Common myeloid progenitor, CD34-positive (primary cell): ENCODE measurements around the gene CALB2.
A peak's percentile ranks its signal among the peaks of the same experiment; 100 is the strongest.

ENCODE experiments used
- CTCF ChIA-PET: fragments of 350-600 bp; sonication (Branson Sonifier 250); formaldehyde crosslinking; loops from one replicate; lab custom pipeline; 2021; ENCODE audit warnings: antibody characterized with exemption; lab: Charles Lee
- POLR2A ChIA-PET: fragments of 350-600 bp; sonication (Branson Sonifier 250); formaldehyde crosslinking; loops from one replicate; lab custom pipeline; 2021; ENCODE audit warnings: antibody characterized with exemption; lab: Charles Lee
- DNase-seq, 3 donors: peaks; one replicate each; pipeline versions ENCODE4 v3.0.0 to v3.0.0-alpha.2; 2013
- H3K27ac ChIP-seq, 2 experiments: 1 replicate in 1 of 2; 2 replicates in 1 of 2; pipeline ENCODE4 v1.7.0; 2013; ENCODE audit warnings: inconsistent platforms in 2 of 2, low read length in 2 of 2, mild to moderate bottlenecking in 2 of 2, low read depth in 1 of 2, moderate library complexity in 1 of 2; ENCODE audit not compliant: severe bottlenecking in 2 of 2, insufficient read depth in 1 of 2, poor library complexity in 1 of 2
- H3K27me3 ChIP-seq, 5 experiments: replicated peaks in 2 of 5; 1 replicate in 3 of 5; 2 replicates in 2 of 5; pipeline versions ENCODE4 v1.6.1 to v1.7.0; 2013; ENCODE audit warnings: low read length in 4 of 5, mild to moderate bottlenecking in 2 of 5, moderate library complexity in 2 of 5, inconsistent platforms in 1 of 5; ENCODE audit not compliant: insufficient read depth in 5 of 5, control insufficient read depth in 4 of 5
- H3K36me3 ChIP-seq, 4 experiments: 1 replicate in 2 of 4; 2 replicates in 2 of 4; pipeline versions ENCODE4 v1.6.1 to v1.7.0; 2013; ENCODE audit warnings: low read length in 3 of 4, control low read depth in 1 of 4, mild to moderate bottlenecking in 1 of 4; ENCODE audit not compliant: control insufficient read depth in 4 of 4, insufficient read depth in 4 of 4
- H3K4me1 ChIP-seq, 4 experiments: 1 replicate in 3 of 4; 2 replicates in 1 of 4; pipeline versions ENCODE4 v1.6.1 to v1.7.1; 2013; ENCODE audit warnings: low read length in 3 of 4, mild to moderate bottlenecking in 3 of 4, control low read depth in 1 of 4, inconsistent platforms in 1 of 4, moderate library complexity in 1 of 4; ENCODE audit not compliant: control insufficient read depth in 4 of 4, insufficient read depth in 4 of 4; ENCODE audit errors: control extremely low read depth in 1 of 4
- H3K4me3 ChIP-seq, 7 experiments: 1 replicate in 4 of 7; 2 replicates in 3 of 7; pipeline versions ENCODE4 v1.5.1 to v1.7.0; 2013; ENCODE audit warnings: mild to moderate bottlenecking in 7 of 7, low read length in 6 of 7, moderate library complexity in 6 of 7, inconsistent platforms in 2 of 7, low read depth in 2 of 7, control low read depth in 1 of 7; ENCODE audit not compliant: insufficient read depth in 4 of 7, control insufficient read depth in 1 of 7; ENCODE audit errors: extremely low read depth in 1 of 7
- H3K9me3 ChIP-seq, 5 experiments: 1 replicate in 4 of 5; 2 replicates in 1 of 5; pipeline versions ENCODE4 v1.6.1 to v1.7.1; 2013; ENCODE audit warnings: low read length in 4 of 5, mild to moderate bottlenecking in 2 of 5, inconsistent platforms in 1 of 5, low read depth in 1 of 5, moderate library complexity in 1 of 5; ENCODE audit not compliant: control insufficient read depth in 4 of 5, insufficient read depth in 2 of 5; ENCODE audit errors: control extremely low read depth in 1 of 5
- WGBS: methylation state at CpG from one replicate; pipeline ENCODE4 v1.1.5; 2013; ENCODE audit not compliant: insufficient coverage; 5-methylcytosine and 5-hydroxymethylcytosine counted together

The CALB2 gene

DNA sequence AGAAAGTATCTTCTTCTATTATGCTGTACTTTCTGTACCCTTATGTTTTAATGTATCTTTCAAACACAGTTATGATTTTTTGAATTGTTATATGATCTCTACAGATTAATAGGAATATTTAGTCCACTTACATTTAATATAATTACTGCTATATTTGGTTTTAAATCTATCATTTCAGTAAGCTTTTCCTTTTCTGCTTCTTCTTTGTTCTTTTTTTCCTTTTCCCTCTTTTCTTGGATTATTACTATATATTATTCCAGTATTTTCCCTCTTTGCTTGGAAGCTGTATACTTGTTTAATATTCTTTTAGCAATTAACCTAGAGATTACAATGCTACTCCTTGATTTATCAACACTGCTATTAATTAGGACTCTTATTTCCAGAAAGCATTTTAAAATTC is 69.9 kb downstream of the CALB2 start:
- Histone ChIP-seq H3K27me3 (peaks cover 0 to 67% (median 16%) of the 10 kb centered on the region in 5 experiments), H3K27ac (no peak overlapping the region), H3K4me1 (peaks cover 0 to 6% (median 2%) of the 10 kb centered on the region in 4 experiments), H3K9me3 (peaks cover 0 to 9% (median 3%) of the 10 kb centered on the region in 5 experiments), H3K36me3 (no peaks in the 10 kb centered on the region), H3K4me3 (no peak overlapping the region)
- no peak for DNase-seq
- ChIA-PET POLR2A (no interaction called here), CTCF (interaction anchor here (1.2 kb wide), 1 partner anchor 15 kb away, joined by 3 read pairs; no protein-coding TSS in a partner anchor)

DNA sequence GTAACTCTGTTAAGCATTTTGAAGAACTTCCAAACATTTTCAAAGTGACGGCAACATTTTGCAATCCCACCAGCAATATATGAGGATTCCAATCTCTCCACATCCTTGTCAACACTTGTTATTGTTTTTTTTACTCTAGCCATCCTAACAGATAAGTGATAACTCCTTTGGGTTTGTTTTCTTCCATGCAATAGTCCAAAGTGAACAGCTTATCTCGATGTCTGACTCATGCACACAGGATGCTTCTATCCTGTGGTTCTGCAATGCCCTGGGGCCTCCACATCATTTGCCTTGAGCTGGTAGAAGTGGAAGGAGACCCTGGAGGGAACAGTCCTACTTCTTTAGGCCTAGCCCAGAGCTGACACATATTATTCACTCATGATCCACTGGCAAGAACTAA is 70.4 kb downstream of the CALB2 start:
- no peak overlapping the region for H3K27ac ChIP-seq
- CTCF ChIA-PET, result interaction anchor here (0.5 to 1.2 kb wide), 2 partner anchors 16 to 63 kb away, joined by 3 read pairs; no protein-coding TSS in a partner anchor
- no peaks in the 10 kb centered on the region for H3K36me3 ChIP-seq
- peaks cover 0 to 9% (median 3%) of the 10 kb centered on the region in 5 experiments for H3K9me3 ChIP-seq
- H3K4me1 ChIP-seq, result peaks cover 0 to 6% (median 2%) of the 10 kb centered on the region in 4 experiments
- peaks cover 0 to 63% (median 16%) of the 10 kb centered on the region in 5 experiments for H3K27me3 ChIP-seq
- POLR2A ChIA-PET, result no interaction called here
- DNase-seq, result no peak
- H3K4me3 ChIP-seq, result no peak overlapping the region
- 96% methylated on average over 2 of the region's 2 CpGs for WGBS

DNA sequence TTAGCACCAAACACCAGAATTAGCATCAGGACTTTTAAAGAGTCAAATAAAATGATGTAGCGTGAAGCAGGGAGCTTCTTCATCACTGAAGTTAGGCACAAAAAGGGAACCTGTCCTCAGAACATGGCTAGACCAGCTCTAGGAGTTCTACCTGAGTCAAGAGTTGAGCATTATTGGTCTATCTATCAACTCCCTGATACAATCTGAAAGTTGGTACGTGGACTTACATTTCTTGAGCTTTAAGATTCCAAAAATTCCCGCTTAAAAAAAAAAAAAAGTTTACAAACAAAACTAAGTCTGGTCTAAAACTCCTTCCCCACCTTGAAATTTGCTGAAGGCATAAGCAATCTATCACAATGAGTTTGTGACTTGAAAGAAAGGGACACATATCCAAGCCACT is 71.1 kb downstream of the CALB2 start:
- no peaks in the 10 kb centered on the region for H3K36me3 ChIP-seq
- H3K4me1 ChIP-seq, result peaks cover 0 to 6% (median 2%) of the 10 kb centered on the region in 4 experiments
- H3K27ac ChIP-seq, result no peak overlapping the region
- H3K9me3 ChIP-seq, result peaks cover 0 to 9% (median 3%) of the 10 kb centered on the region in 5 experiments
- 90% methylated on average over 3 of the region's 3 CpGs for WGBS
- H3K27me3 ChIP-seq, result peaks cover 0 to 56% (median 14%) of the 10 kb centered on the region in 5 experiments
- ChIA-PET POLR2A (no interaction called here), CTCF (interaction anchor here (0.5 to 1.2 kb wide), 4 partner anchors 16 to 821 kb away, joined by 3 read pairs; no protein-coding TSS in a partner anchor)
- DNase-seq, result no peak
- H3K4me3 ChIP-seq, result no peak overlapping the region

DNA sequence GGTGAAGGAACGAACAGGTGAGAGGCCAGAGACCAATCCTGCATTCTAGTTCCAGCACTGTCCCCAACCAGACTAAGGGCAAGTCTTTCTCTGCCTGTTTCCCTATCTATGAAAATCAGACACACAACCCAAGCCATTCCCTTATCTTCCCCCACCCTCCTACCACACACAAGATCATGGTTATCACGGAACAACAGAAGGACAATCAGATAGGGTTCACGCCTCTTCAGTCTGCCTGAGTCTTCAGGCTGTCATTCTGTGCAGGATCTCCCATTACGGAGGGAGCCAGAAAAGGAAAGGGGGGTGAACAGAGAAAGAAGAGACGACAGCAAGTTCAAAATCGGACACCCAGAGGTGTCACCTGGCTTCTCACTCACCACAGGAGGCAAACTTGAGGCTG is 72.2 kb downstream of the CALB2 start:
- CTCF ChIA-PET, result no interaction called here
- 85% methylated on average over 4 of the region's 6 CpGs for WGBS
- POLR2A ChIA-PET, result no interaction called here

DNA sequence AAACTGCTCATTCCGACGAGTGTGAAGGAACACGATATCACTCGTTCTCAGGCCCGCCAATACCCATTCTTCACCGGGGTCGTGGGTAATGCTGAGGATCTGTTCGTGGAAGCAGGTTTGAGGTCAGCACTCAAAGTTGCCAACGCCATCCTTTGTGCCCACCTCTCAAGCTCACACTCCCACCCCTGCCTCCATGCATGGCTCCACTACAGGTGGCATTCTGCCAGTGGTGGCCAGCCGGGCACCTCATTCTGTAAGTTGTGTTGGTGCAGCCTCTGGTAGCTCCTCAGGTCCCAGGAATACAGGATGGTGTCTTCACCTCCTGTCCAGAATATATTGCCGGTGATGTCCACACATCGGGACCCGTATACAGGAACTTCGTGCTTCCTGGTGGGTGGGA is 72.7 kb downstream of the CALB2 start:
- ChIA-PET CTCF (no interaction called here), POLR2A (no interaction called here)
- Histone ChIP-seq H3K4me3 (no peak overlapping the region), H3K27ac (no peak overlapping the region), H3K9me3 (peaks cover 0 to 9% (median 3%) of the 10 kb centered on the region in 5 experiments), H3K36me3 (no peaks in the 10 kb centered on the region), H3K4me1 (peaks cover 0 to 3% (median under 1%) of the 10 kb centered on the region in 4 experiments), H3K27me3 (peaks cover 0 to 42% (median 11%) of the 10 kb centered on the region in 5 experiments)
- no peak for DNase-seq
- WGBS, result 96% methylated on average over 13 of the region's 14 CpGs

More for the DNA sequence above, 72.2 kb downstream of the CALB2 start:
- Histone ChIP-seq H3K4me1 (peaks cover 0 to 6% (median 2%) of the 10 kb centered on the region in 4 experiments), H3K36me3 (no peaks in the 10 kb centered on the region), H3K27ac (no peak overlapping the region), H3K9me3 (peaks cover 0 to 9% (median 3%) of the 10 kb centered on the region in 5 experiments), H3K4me3 (no peak overlapping the region), H3K27me3 (peaks cover 0 to 45% (median 11%) of the 10 kb centered on the region in 5 experiments)
- DNase-seq, result peak; percentile 18 to 71 (median 39)

DNA sequence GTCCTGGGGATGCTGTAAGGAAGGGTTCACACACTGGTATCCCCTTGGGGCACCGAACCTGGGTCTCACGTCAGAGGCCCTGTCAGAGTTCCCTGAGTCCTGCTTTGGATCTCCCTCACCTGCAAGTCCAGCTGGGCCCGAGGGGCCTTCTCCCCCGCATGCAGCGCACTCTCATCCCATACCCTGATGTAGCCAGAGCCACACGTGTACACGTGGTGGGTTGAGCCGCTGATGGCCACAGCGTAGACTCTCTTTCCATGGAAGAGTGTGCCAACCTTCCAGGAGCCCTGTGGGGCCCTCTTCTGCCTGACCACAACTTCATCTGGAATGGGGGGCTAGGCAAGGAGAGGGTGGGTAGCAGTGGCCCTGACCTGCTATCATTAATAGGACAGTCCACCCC is 73.5 kb downstream of the CALB2 start:
- Histone ChIP-seq H3K4me3 (no peak overlapping the region), H3K4me1 (no peaks in the 10 kb centered on the region), H3K27me3 (peaks cover 0 to 34% (median 3%) of the 10 kb centered on the region in 5 experiments), H3K9me3 (peaks cover 0 to 9% (median 3%) of the 10 kb centered on the region in 5 experiments), H3K27ac (no peak overlapping the region), H3K36me3 (no peaks in the 10 kb centered on the region)
- CTCF ChIA-PET, result interaction anchor here (1.2 to 1.7 kb wide), 3 partner anchors 10 to 67 kb away, joined by 3 to 5 read pairs (median 4); no protein-coding TSS in a partner anchor
- POLR2A ChIA-PET, result no interaction called here
- no peak for DNase-seq
- WGBS, result 92% methylated on average over 5 of the region's 9 CpGs

DNA sequence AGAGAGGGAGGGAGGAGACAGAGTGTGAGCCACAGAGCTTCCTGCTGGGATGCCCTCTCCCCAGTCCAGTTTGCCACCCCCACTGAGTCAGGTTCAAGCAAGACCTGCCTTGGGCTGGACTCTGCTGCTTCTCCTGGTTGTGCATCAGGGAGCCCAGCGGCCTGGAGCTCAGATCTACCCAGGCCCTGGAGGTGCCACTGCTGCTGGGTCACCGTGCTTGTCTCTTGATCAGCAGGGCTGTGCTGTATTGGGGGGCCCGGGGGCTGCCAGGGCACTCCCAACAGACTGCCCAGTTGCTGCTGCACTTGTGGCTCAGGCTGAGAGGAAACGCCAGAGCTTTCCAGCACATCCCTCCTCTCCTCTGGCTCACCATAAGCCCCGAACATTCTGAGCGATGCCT is 74.4 kb downstream of the CALB2 start:
- no peak overlapping the region for H3K4me3 ChIP-seq
- H3K36me3 ChIP-seq, result no peaks in the 10 kb centered on the region
- H3K9me3 ChIP-seq, result peaks cover 0 to 11% (median 3%) of the 10 kb centered on the region in 5 experiments
- ChIA-PET CTCF (interaction anchor here (1.2 to 2.2 kb wide), 5 partner anchors 11 to 184 kb away, joined by 3 to 5 read pairs (median 4); no protein-coding TSS in a partner anchor), POLR2A (interaction anchor here (0.7 kb wide), 1 partner anchor 29 kb away, joined by 3 read pairs; no protein-coding TSS in a partner anchor)
- H3K4me1 ChIP-seq, result no peaks in the 10 kb centered on the region
- no peak for DNase-seq
- 92% methylated on average over 5 of the region's 6 CpGs for WGBS
- no peak overlapping the region for H3K27ac ChIP-seq
- H3K27me3 ChIP-seq, result peaks cover 0 to 27% (median 2%) of the 10 kb centered on the region in 5 experiments
